ENCODE data around the gene ST3GAL5.

- no peak for TF ChIP-seq NRF1 (IDR thresholded peaks at IDR 0.05; ENCODE audit: low read depth, low read length)
- no peak for TF ChIP-seq RAD21 (IDR thresholded peaks at IDR 0.05 in 1 of 2, conservative IDR thresholded peaks at IDR 0.05 in 1 of 2; ENCODE audit: low read depth in 2 of 2, low read length in 2 of 2)
- no peak for TF ChIP-seq CTCF (IDR thresholded peaks at IDR 0.05; ENCODE audit: control extremely low read depth in 1 of 3, insufficient read depth in 1 of 3, low read depth in 1 of 3, low read length in 3 of 3)
- no peak for TF ChIP-seq MAX (IDR thresholded peaks at IDR 0.05)
- TF ChIP-seq TEAD4 (IDR thresholded peaks at IDR 0.05; ENCODE audit: low read depth, low read length), result no peak
- TF ChIP-seq POLR2A (IDR thresholded peaks at IDR 0.05; ENCODE audit: control extremely low read depth in 1 of 2, low read depth in 2 of 2, low read length in 2 of 2), result no peak
- no peak for TF ChIP-seq SUZ12 (IDR thresholded peaks at IDR 0.05; ENCODE audit: low read length)
These were observed 95.2 kb downstream of the ST3GAL5 start for GRCh38 chr2:85793584-85793983.

All from H1 (cell line).